Stimulated activated naive B cell treated with anti-CD40 and anti-IgM and Interleukin-4, amounts not matched to agents 10 μg/mL and 1 μg/mL and 100 μg/mL, for 72 hours (primary cell): Measurements from ENCODE around the gene DLG1.
A peak's percentile ranks its signal among the peaks of the same experiment; 100 is the strongest.
"Not testable (repeated sequence)": the region's sequence is repeated elsewhere in the genome, so short reads cannot be mapped to it uniquely, and the experiment has no call there.

ENCODE experiments used
- ATAC-seq, 2 donors: fragments of 150-1000 bp; cut with Tn5 transposase; replicated peaks; 2 replicates each; pipeline ENCODE4 v1.10.0; 2021; ENCODE audit warnings: moderate library complexity in 1 of 2
- DNase-seq: peaks from one replicate; pipeline ENCODE4 v3.0.0; 2021
- H3K27ac Mint-ChIP-seq: one replicate; pipeline ENCODE4 v1.8.0; 2022; ENCODE audit warnings: mild to moderate bottlenecking, mixed read lengths
- H3K27me3 Mint-ChIP-seq, 2 donors: one replicate each; pipeline ENCODE4 v1.8.0; 2022; ENCODE audit warnings: mixed read lengths in 2 of 2
- H3K36me3 Mint-ChIP-seq, 2 donors: one replicate each; pipeline ENCODE4 v1.8.0; 2022; ENCODE audit warnings: mixed read lengths in 2 of 2, mild to moderate bottlenecking in 1 of 2
- H3K4me1 Mint-ChIP-seq, 2 donors: one replicate each; pipeline ENCODE4 v1.8.0; 2022; ENCODE audit warnings: mixed read lengths in 2 of 2, mild to moderate bottlenecking in 1 of 2
- H3K4me3 Mint-ChIP-seq, 2 donors: one replicate each; pipeline ENCODE4 v1.8.0; 2022; ENCODE audit warnings: mild to moderate bottlenecking in 2 of 2, mixed read lengths in 2 of 2, moderate library complexity in 1 of 2
- H3K9me3 Mint-ChIP-seq, 2 donors: one replicate each; pipeline ENCODE4 v1.8.0; 2022; ENCODE audit warnings: mixed read lengths in 2 of 2, mild to moderate bottlenecking in 1 of 2

Gene DLG1

DNA sequence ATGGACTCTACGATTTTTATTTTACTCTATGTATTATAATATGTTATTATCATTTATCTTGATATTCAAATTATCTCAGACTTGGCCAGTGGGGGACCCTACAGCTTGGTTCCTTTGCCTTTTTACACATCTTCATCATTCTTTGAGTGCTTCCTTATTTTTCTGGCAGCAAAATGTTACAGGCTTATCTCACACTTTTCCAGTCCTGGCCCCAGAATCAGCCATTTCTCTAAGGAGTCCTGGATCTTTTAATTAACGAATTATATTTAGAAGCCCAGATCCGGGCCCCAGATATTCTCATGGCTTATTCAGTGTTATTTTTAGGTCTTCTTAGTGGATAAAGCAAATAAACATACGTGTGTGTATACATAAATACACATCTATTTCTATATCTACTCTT lies 236.0 kb downstream of the DLG1 start:
- H3K27ac Mint-ChIP-seq: no peak overlapping the region
- no peaks in the 10 kb centered on the region for H3K27me3 Mint-ChIP-seq
- peaks cover 2 to 5% of the 10 kb centered on the region in 2 donors for H3K4me1 Mint-ChIP-seq
- ATAC-seq (no peak), DNase-seq (no peak)
- H3K36me3 Mint-ChIP-seq: peaks cover 48 to 56% of the 10 kb centered on the region in 2 donors
- no peaks in the 10 kb centered on the region for H3K9me3 Mint-ChIP-seq
- H3K4me3 Mint-ChIP-seq: no peak overlapping the region

DNA sequence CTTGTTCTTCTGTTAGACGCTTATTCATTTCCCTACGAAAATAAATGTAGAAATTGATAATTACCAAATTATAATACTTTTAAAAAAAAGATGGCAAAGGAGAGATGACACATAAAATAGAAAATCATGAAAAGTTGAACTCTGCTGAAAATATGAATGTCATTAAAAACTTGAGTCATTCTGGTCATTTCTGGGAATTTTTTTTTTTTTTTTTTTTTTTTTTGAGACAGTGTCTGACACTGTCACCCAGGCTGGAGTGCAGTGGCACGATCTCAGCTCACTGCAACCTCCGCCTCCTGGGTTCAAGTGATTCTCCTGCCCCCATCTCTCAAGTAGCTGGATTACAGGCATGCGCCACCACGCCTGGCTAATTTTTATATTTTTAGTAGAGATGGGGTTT lies 246.8 kb downstream of the DLG1 start:
- Mint-ChIP-seq H3K27ac (peak overlapping the region; percentile 71), H3K4me1 (peaks cover 6 to 22% of the 10 kb centered on the region in 2 donors), H3K36me3 (peaks cover 36 to 69% of the 10 kb centered on the region in 2 donors)
- ATAC-seq: peak; percentile 55 to 67
- not testable (repeated sequence) for H3K27me3 Mint-ChIP-seq, H3K4me3 Mint-ChIP-seq, H3K9me3 Mint-ChIP-seq, DNase-seq

DNA sequence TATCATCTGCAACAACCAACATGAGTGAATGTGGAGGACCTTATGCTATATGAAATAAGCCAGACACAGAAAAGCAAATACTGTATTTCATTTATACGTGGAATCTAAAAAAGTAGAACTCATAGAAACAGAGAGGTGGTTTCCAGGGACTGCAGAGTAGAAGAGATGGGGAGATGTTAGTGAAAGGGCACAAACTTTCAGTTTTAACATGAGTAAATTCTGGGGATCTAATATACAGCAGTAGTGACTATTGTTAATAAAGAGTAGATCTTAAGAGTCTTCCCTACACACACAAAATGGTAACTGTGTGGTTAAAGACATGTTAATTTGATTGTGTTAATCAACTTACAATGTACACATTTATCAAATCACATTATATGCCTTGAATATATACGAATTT lies 247.9 kb downstream of the DLG1 start:
- Mint-ChIP-seq H3K4me3 (no peak overlapping the region), H3K4me1 (peaks cover 6 to 22% of the 10 kb centered on the region in 2 donors), H3K9me3 (no peaks in the 10 kb centered on the region), H3K27me3 (no peaks in the 10 kb centered on the region), H3K36me3 (peaks cover 40 to 68% of the 10 kb centered on the region in 2 donors), H3K27ac (peak overlapping the region; percentile 62)
- ATAC-seq: peak; percentile 78 to 85
- DNase-seq: no peak

DNA sequence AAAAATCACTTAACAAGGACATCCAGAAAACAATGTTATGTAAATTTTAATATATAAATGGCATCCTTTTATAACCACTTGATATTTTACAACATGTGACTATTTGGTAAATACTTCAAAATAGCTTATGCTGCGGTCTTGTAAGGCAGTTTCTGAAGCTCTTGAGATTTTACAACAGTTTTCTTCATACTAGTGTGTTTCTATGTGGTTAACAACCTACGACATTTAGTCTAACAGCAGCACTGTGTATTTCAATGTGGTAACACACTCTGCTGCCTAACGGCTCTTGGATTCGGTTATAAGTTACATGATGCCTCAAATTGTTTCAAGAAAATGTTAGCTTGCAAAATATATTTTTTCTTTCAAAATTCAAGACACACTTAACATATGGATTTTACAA lies 255.9 kb downstream of the DLG1 start:
- H3K4me3 Mint-ChIP-seq: no peak overlapping the region
- H3K27ac Mint-ChIP-seq: no peak overlapping the region
- DNase-seq: no peak
- no peaks in the 10 kb centered on the region for H3K27me3 Mint-ChIP-seq
- H3K36me3 Mint-ChIP-seq: peaks cover 17 to 27% of the 10 kb centered on the region in 2 donors
- no peak for ATAC-seq
- peaks cover 2 to 10% of the 10 kb centered on the region in 2 donors for H3K4me1 Mint-ChIP-seq
- H3K9me3 Mint-ChIP-seq: no peaks in the 10 kb centered on the region

DNA sequence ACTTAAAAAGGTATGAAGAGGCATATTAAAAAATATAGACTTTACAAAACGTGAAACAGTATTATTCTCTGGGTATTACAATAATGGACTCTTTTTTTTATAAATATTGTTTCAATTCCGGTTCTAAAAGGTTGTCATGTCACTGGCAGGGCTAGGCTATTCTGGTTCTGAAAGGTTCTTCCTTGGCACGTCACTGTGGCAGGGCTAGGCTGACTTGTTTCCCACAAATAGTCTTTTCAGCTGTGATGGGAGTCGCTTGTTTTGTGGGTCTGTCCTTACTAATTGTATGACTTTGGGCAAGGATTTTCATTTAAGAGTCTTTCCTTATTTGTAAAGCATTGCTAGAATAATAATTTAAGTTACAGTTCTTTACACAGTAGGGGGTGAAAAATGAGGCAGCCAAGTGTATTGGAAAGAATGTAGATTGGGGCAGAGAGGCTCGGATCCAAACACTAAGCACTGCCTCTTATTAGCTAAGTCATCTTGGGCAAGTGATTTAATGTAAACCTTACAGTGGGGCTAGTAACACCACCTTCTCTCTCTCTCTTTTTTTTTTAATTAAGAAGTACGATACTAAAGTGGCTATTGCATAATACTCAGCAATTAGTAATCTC lies 256.4 kb downstream of the DLG1 start:
- no peak for DNase-seq
- Mint-ChIP-seq H3K27ac (no peak overlapping the region), H3K4me3 (no peak overlapping the region), H3K9me3 (no peaks in the 10 kb centered on the region), H3K27me3 (no peaks in the 10 kb centered on the region), H3K4me1 (peaks cover 6 to 15% of the 10 kb centered on the region in 2 donors), H3K36me3 (peaks cover 17 to 23% of the 10 kb centered on the region in 2 donors)
- ATAC-seq: no peak

DNA sequence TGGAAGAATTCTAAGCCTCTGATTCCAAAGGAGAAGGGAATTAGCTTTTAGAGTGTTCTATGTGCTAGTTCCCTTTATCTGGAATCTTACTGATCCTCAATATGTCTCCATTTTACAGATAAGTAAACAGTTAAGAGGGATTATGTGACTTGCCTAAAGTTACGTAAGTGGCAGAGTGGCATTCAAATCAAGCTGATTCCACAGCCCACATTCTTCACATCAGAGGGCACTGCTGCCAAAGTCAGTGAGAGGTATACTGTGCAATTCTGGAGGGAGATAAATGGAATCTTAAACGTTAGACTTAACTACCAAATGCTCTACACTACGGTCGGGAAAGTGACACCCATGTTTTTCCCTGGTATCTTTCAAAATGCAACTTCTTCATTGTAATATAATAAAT lies 257.8 kb downstream of the DLG1 start:
- ATAC-seq (no peak), DNase-seq (no peak)
- Mint-ChIP-seq H3K9me3 (no peaks in the 10 kb centered on the region), H3K4me3 (no peak overlapping the region), H3K36me3 (peaks cover 6 to 13% of the 10 kb centered on the region in 2 donors), H3K4me1 (peaks cover 10 to 20% of the 10 kb centered on the region in 2 donors), H3K27ac (no peak overlapping the region), H3K27me3 (peaks cover under 1 to 4% of the 10 kb centered on the region in 2 donors)

DNA sequence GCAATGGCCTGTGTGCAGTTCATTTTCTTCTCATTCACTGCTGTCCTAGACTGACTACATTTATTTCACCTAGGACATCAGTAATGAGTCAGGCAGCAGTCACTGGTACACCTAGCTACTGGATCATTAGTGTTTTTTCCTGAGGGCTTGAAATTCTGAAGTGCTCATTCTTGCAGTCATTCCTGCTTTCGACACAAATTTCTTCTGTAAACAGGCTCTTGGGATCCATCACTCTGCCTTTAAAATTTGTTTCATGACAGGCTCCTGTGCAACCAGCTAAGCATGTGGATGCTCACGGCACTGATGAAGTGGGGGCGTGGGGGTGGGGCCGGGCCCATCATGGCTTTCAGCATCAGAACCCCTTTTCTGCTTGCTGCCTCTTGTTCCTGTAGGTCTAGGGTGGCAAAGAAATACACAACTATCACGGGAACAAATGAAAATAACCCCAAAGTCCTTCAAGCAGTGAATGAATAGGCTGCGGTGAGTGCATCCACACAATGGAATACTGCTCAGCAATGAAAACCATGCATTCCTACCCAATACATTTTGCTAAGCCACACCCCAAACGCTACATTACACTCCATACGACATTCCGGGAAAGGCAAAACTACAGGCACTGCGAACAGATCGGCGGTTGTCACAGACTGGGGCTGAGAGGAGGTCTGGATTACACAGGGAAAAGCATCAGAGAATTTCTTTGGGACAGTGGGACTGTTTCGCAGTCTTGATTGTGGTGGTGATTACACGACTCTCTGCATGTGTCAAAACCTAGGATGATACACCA lies 259.5 kb downstream of the DLG1 start:
- no peaks in the 10 kb centered on the region for H3K9me3 Mint-ChIP-seq
- no peak overlapping the region for H3K27ac Mint-ChIP-seq
- no peak overlapping the region for H3K4me3 Mint-ChIP-seq
- H3K27me3 Mint-ChIP-seq: peaks cover 17 to 20% of the 10 kb centered on the region in 2 donors
- H3K4me1 Mint-ChIP-seq: peaks cover 12 to 27% of the 10 kb centered on the region in 2 donors
- no peak for ATAC-seq
- DNase-seq: no peak
- H3K36me3 Mint-ChIP-seq: peaks cover 0 to 2% of the 10 kb centered on the region in 2 donors

DNA sequence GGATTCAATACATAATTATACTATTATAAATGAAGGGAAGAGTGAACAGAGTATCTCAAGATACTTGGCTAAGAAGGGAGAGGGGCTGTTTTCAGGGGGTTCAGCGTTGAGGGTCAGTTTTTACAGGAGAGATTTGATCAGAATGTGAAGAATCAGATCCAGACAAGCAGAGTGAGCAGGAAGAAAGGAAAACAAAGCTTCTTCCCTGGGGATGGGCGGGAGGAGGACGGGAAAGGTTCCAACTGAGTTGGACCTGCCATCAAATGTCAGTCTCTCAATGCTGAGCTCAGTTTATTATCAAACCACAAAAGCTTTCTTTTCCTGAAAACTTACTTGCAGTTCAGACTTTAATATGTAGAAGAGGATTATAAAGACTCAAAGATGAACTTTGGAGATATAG lies 262.8 kb downstream of the DLG1 start:
- Mint-ChIP-seq H3K36me3 (no peaks in the 10 kb centered on the region), H3K27ac (no peak overlapping the region), H3K27me3 (peaks cover 35 to 39% of the 10 kb centered on the region in 2 donors), H3K9me3 (no peaks in the 10 kb centered on the region), H3K4me1 (peaks cover 14 to 35% of the 10 kb centered on the region in 2 donors), H3K4me3 (no peak overlapping the region)
- DNase-seq (no peak), ATAC-seq (no peak)

DNA sequence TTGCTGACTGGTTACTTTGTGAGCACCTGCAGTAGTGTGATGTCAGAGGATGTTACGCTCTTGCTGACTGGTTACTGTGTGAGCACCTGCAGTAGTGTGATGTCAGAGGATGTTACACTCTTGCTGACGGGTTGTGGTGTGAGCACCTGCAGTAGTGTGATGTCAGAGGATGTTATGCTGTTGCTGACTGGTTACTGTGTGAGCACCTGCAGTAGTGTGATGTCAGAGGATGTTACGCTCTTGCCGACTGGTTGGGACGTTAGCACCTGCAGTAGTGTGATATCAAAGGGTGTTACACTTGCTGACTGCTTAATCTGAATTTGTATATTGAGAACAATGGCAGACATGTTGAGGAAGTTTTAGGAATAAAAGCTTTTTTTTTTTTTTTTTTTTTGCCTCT lies 263.6 kb downstream of the DLG1 start:
- Mint-ChIP-seq H3K4me1 (peaks cover 15 to 38% of the 10 kb centered on the region in 2 donors), H3K27me3 (peaks cover 41 to 47% of the 10 kb centered on the region in 2 donors)
- not testable (repeated sequence) for H3K4me3 Mint-ChIP-seq, DNase-seq, H3K36me3 Mint-ChIP-seq, ATAC-seq, H3K27ac Mint-ChIP-seq, H3K9me3 Mint-ChIP-seq

DNA sequence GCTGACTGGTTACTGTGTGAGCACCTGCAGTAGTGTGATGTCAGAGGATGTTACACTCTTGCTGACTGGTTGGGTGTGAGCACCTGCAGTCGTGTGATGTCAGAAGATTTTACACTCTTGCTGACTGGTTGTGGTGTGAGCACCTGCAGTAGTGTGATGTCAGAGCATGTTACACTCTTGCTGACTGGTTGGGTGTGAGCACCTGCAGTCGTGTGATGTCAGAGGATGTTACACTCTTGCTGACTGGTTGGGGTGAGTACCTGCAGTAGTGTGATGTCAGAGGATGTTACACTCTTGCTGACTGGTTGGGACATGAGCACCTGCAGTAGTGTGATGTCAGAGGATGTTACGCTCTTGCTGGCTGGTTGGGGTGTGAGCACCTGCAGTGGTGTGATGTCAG lies 264.6 kb downstream of the DLG1 start:
- Mint-ChIP-seq H3K4me1 (peaks cover 15 to 33% of the 10 kb centered on the region in 2 donors), H3K27me3 (peaks cover 46 to 48% of the 10 kb centered on the region in 2 donors)
- not testable (repeated sequence) for H3K27ac Mint-ChIP-seq, H3K9me3 Mint-ChIP-seq, ATAC-seq, H3K4me3 Mint-ChIP-seq, H3K36me3 Mint-ChIP-seq, DNase-seq

DNA sequence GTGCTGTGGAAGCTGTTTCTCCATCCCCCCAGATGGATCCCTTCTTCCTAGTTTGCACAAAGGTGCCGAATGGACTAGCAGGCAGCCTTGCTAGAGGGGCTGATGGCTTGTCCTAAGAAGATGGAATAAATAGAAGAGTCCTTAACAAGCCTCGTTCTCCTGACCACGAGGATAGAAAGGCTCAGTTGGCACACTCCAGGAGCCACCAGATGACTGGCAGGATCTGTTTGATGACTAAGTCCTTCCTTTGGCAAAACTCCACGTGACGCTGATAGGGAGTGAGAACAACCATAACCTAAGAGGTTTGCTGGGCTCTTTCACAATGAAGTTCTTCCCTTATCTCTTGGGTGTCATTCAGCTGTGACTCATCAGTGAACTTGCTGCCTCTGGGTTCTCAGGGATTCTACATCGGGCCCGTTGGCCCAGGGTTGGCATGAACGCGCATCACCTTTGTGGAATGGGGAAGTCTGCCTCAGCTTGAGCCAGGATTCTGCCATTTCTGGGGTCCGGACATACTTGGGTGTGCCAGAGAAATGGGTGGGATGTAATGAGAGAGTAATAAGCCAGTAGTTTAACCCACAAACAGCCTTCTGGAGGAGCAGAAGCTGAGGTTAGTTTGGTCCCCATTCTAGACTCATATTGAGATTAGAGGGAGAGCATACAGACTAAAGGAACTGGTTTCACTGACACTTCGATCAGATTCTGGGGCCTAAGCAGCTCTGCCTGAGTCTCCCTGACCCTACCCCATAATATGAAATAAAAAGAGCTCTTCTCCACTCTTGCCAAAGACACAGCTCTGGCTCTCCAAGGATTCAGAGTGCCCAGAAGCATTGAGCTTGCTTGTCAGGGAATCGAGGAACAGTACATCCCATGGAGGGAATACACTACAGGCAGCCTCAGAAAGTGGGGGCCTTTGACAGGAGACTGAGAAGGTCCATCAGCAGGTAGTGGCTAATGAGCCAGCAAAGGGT lies 266.8 kb downstream of the DLG1 start:
- H3K9me3 Mint-ChIP-seq: no peaks in the 10 kb centered on the region
- H3K27ac Mint-ChIP-seq: no peak overlapping the region
- peaks cover 13 to 15% of the 10 kb centered on the region in 2 donors for H3K36me3 Mint-ChIP-seq
- H3K4me3 Mint-ChIP-seq: no peak overlapping the region
- H3K4me1 Mint-ChIP-seq: peaks cover 16 to 40% of the 10 kb centered on the region in 2 donors
- H3K27me3 Mint-ChIP-seq: peaks cover 54 to 63% of the 10 kb centered on the region in 2 donors
- no peak for DNase-seq
- ATAC-seq: peak in 1 of 2 donors; percentile 11

DNA sequence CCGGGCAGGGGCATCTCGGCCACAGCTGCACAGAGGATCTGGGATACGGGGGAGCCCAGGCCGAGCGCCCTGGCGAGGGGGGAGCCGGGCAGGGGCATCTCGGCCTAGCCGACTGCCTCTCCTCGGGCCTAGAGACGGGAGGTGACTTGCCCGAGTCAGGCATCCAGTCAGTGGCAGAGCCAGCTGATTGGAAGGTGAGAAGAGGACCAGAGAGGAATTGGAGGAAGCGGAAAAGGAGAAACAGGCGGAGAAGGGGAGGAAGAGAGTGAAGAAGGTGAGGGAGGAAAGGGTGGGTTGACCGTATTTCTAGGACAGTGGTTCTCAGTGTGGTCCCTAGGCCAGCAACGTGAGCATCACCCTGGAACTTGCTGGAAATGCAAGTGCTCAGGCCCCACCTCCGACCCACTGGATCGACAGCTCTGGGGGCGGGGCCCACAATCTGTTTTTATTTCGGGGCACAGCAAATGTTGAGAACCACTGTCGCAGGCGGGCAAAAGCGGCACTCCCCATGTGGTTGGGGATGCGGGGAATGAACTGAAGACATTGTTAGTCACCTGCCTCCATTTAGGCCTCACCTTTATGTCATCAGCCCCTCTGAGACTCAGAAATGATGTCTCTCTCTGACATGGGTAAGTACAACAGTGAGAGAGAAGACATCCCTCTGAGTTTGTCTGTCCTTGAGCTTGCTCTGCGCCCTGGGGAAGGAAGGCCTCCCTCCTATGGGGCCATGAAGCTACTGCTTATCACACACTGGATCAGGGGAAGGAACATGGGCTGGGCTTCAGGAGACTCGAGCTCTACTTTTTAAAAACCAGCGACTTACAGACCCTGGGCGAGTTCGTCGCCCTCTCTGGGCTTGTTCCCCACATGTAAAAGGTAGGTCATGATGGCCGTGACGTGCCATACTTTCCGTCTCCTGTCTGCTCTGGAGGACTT lies 267.8 kb downstream of the DLG1 start:
- peaks cover 20 to 48% of the 10 kb centered on the region in 2 donors for H3K4me1 Mint-ChIP-seq
- no peak for ATAC-seq
- H3K27ac Mint-ChIP-seq: no peak overlapping the region
- H3K9me3 Mint-ChIP-seq: no peaks in the 10 kb centered on the region
- DNase-seq: no peak
- peaks cover 53 to 70% of the 10 kb centered on the region in 2 donors for H3K27me3 Mint-ChIP-seq
- H3K36me3 Mint-ChIP-seq: peaks cover 21 to 22% of the 10 kb centered on the region in 2 donors
- H3K4me3 Mint-ChIP-seq: peak overlapping the region; percentile 5 to 64

DNA sequence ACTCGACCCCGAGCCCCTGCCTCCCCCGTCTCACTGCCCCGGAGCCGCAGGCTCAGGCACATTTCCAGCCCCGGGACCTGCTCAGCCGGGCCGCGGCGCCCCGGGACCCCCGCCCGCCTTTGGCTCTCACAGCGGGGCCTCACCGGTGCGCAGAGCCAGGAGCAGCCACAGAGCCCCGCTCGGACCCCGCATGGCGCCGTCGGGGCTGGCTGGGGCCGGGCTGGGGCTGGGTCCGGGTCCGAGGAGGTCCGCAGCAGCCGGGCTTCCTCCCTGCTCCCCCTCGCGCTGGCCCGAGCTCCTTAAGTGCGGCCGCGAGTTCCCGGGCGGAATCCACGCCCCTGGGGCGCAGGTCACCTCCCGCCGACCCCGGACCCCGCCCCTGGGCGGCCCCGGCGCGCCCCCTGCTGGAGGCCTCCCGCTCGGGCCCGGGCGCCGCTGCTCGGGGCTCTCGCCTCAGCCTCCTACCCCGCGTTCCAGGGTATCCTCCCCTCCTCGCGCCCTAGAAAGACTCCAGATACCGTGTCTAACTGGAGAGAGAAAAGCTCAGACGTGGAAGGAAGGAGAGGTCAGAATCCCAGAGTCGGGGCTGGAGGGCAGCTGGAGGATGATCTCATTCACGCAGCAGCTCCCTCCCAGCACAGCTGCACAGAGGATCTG lies 268.8 kb downstream of the DLG1 start, which contains the start of gene MELTF:
TSS of gene MELTF (minus strand) at position 307 of the 657 bp plus-strand sequence. CDS start at position 192, 115 bp downstream.
- Mint-ChIP-seq H3K4me1 (peaks cover 25 to 51% of the 10 kb centered on the region in 2 donors), H3K9me3 (no peaks in the 10 kb centered on the region), H3K27ac (peak within 1 kb of the TSS; percentile 83), H3K27me3 (peaks cover 47 to 70% of the 10 kb centered on the region in 2 donors), H3K4me3 (peak within 1 kb of the TSS; percentile 87 to 95), H3K36me3 (peaks cover 31 to 32% of the 10 kb centered on the region in 2 donors)
- ATAC-seq (peak; percentile 81 to 84), DNase-seq (peak; percentile 76)
